Colonic mucosa (tissue), 4 donors: ENCODE data around the gene NDC80. TPM values are rescaled to one million over a fixed set of nuclear protein-coding genes. Genes with fewer than 3 reads are reported as not detected.
"Not testable (repeated sequence)": the region's sequence is repeated elsewhere in the genome, so short reads cannot be mapped to it uniquely, and the experiment has no call there.

ENCODE experiments used
- DNase-seq: peaks from one replicate; pipeline ENCODE4 v3.0.0-alpha.2; 2020
- H3K27ac ChIP-seq: fragments of 200-600 bp; one replicate; pipeline ENCODE4 v1.8.0; 2021
- H3K27me3 ChIP-seq: fragments of 200-600 bp; one replicate; pipeline ENCODE4 v1.8.0; 2021
- H3K36me3 ChIP-seq: fragments of 200-600 bp; one replicate; pipeline ENCODE4 v1.8.0; 2021
- H3K4me1 ChIP-seq: fragments of 200-600 bp; one replicate; pipeline ENCODE4 v1.8.0; 2021; ENCODE audit warnings: mild to moderate bottlenecking
- H3K4me3 ChIP-seq: fragments of 200-600 bp; one replicate; pipeline ENCODE4 v1.8.0; 2021
- H3K9ac ChIP-seq, 2 donors: one replicate each; pipeline ENCODE4 v1.7.0; 2013; ENCODE audit warnings: control low read depth in 2 of 2, low read depth in 2 of 2, low read length in 2 of 2
- H3K9me3 ChIP-seq: fragments of 200-600 bp; one replicate; pipeline ENCODE4 v1.8.0; 2021
- intact Hi-C: fragments of 100-400 bp; cut with DNase I; formaldehyde crosslinking; loops from one replicate; pipeline ENCODE4 v1.14.1; 2022
- total RNA-seq, 2 donors: library from RNA; stranded (reverse); fragmentation: NEBNext Ultra II Directional in 1 of 2; extraction: Animal tissue kit (Norgen Biotek cat#: 25700) in 1 of 2; gene quantifications; one replicate each; pipeline ENCODE4 v1.2.1, GENCODE V29; 2021
- TF ChIP-seq, protein P1 (sequence below): fragments of 200-600 bp; IDR thresholded peaks from one replicate; pipeline ENCODE4 v1.8.0; 2022; ENCODE audit warnings: antibody characterized with exemption, mild to moderate bottlenecking
- donor health status: healthy.
- donor health status: DM: no; HTN: no; CAD: no.
- donor health status: DM: no; HTN: no; CAD: no.

Gene NDC80
- total RNA-seq, 2 donors from 2014 or later, result 6.8 to 27.6 TPM

- no peaks in the 10 kb centered on the region for H3K27me3 ChIP-seq
- no peak overlapping the region for H3K27ac ChIP-seq
- H3K9me3 ChIP-seq, result no peaks in the 10 kb centered on the region
- H3K36me3 ChIP-seq, result no peaks in the 10 kb centered on the region
- intact Hi-C loops, result no loop called here
- H3K4me1 ChIP-seq, result no peaks in the 10 kb centered on the region
- TF ChIP-seq, protein P1, sequence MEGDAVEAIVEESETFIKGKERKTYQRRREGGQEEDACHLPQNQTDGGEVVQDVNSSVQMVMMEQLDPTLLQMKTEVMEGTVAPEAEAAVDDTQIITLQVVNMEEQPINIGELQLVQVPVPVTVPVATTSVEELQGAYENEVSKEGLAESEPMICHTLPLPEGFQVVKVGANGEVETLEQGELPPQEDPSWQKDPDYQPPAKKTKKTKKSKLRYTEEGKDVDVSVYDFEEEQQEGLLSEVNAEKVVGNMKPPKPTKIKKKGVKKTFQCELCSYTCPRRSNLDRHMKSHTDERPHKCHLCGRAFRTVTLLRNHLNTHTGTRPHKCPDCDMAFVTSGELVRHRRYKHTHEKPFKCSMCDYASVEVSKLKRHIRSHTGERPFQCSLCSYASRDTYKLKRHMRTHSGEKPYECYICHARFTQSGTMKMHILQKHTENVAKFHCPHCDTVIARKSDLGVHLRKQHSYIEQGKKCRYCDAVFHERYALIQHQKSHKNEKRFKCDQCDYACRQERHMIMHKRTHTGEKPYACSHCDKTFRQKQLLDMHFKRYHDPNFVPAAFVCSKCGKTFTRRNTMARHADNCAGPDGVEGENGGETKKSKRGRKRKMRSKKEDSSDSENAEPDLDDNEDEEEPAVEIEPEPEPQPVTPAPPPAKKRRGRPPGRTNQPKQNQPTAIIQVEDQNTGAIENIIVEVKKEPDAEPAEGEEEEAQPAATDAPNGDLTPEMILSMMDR, result no peak
- no peak overlapping the region for H3K9ac ChIP-seq
- no peak overlapping the region for H3K4me3 ChIP-seq
- no peak for DNase-seq
Observed at GRCh38 chr18:2537296-2537695, 34.1 kb upstream of the NDC80 start.

- Histone ChIP-seq H3K9ac (no peak overlapping the region), H3K4me1 (no peaks in the 10 kb centered on the region), H3K4me3 (no peak overlapping the region), H3K9me3 (no peaks in the 10 kb centered on the region), H3K36me3 (no peaks in the 10 kb centered on the region), H3K27ac (no peak overlapping the region), H3K27me3 (no peaks in the 10 kb centered on the region)
- TF ChIP-seq, protein P1, result no peak
- DNase-seq, result no peak
- intact Hi-C loops, result no loop called here
Observed at GRCh38 chr18:2538236-2538635, 33.1 kb upstream of the NDC80 start.

DNA sequence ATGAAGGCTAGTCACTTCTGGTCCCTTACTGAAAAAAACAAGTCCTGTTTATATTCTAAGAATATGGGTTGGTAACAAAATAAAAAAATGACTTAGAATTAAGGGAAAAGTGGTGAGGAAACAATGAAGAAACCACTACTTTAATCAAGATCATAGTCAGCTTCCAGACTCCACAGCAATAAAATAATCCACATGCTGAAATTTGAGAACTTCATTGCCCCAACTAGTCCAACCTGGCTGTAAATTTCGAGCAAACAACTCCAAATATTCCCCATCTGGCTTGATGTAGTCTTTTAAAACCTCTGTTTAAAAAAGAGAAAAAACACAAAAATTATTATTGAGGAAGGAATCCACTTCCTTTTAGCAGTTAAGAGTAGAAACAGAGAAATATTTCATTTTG is 32.5 kb upstream of the NDC80 start:
- TF ChIP-seq, protein P1, result no peak
- Histone ChIP-seq H3K27me3 (no peaks in the 10 kb centered on the region), H3K36me3 (no peaks in the 10 kb centered on the region), H3K27ac (no peak overlapping the region), H3K4me1 (no peaks in the 10 kb centered on the region), H3K9ac (no peak overlapping the region), H3K4me3 (no peak overlapping the region), H3K9me3 (no peaks in the 10 kb centered on the region)
- intact Hi-C loops, result no loop called here
- DNase-seq, result no peak

- H3K4me3 ChIP-seq, result no peak overlapping the region
- intact Hi-C loops, result loop anchor here (5.0 to 10.0 kb wide), 2 partner anchors 203 to 956 kb away; no protein-coding TSS in a partner anchor
- H3K36me3 ChIP-seq, result no peaks in the 10 kb centered on the region
- TF ChIP-seq, protein P1, result no peak
- H3K27me3 ChIP-seq, result no peaks in the 10 kb centered on the region
- no peaks in the 10 kb centered on the region for H3K9me3 ChIP-seq
- no peak overlapping the region for H3K27ac ChIP-seq
- H3K9ac ChIP-seq, result no peak overlapping the region
- H3K4me1 ChIP-seq, result no peaks in the 10 kb centered on the region
- no peak for DNase-seq
Observed at GRCh38 chr18:2540575-2540974, 30.8 kb upstream of the NDC80 start.

GRCh38 chr18:2541925-2542563 is 29.3 kb upstream of the NDC80 start:
- not testable (repeated sequence) for H3K4me3 ChIP-seq, H3K9ac ChIP-seq, H3K27me3 ChIP-seq, H3K36me3 ChIP-seq, DNase-seq, H3K9me3 ChIP-seq, H3K4me1 ChIP-seq, H3K27ac ChIP-seq
- intact Hi-C loops, result loop anchor here (5.0 to 10.0 kb wide), 2 partner anchors 205 to 957 kb away; no protein-coding TSS in a partner anchor
- TF ChIP-seq, protein P1, result peak; percentile 64
